ENCODE measurements around the gene PDXK.

PDXK gene

GRCh38 chr21:43808832-43809251 is 89.9 kb downstream of the PDXK start:
- no peak for DNase-seq

GRCh38 chr21:43809346-43809799 is 90.4 kb downstream of the PDXK start:
- no peak for DNase-seq

- DNase-seq: no peak
Observed at GRCh38 chr21:43809853-43810504, 91.0 kb downstream of the PDXK start.

- DNase-seq: peak; percentile 53
Observed at GRCh38 chr21:43810505-43811261, 91.8 kb downstream of the PDXK start.

GRCh38 chr21:43811262-43812105 is 92.6 kb downstream of the PDXK start:
- DNase-seq: no peak
